ENCODE data around the gene DVL1. TPM values are rescaled to one million over a fixed set of nuclear protein-coding genes. Genes with fewer than 3 reads are reported as not detected.

The DVL1 gene
- total RNA-seq, 2 donors from 2014 or later: 66.2 to 101 TPM

DNA sequence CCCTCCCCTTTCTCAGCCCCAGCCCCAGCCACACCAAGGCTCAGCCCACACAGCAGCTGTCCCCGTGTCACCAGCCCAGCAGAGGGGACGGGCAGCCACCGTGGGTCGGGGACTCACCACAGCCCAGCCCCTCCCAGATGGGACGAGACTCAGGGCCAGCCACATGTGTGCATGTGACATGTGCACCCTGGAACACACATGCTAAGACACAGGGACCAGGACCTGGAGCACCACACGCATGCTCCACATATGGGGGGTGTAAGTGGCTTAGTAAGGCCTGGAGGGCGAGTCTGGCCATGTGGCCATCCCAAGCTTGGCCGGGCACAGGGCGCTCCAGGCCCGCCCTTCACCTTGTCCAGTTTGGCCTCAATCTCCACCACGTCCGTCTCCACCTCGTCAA lies 45.5 kb downstream of the DVL1 start:
- Histone ChIP-seq H3K4me1 (ENCODE audit: control insufficient read depth in 1 of 2, low read depth in 2 of 2) (peaks cover 29 to 31% of the 10 kb centered on the region in 2 donors), H3K27ac (no peak overlapping the region), H3K9me3 (no peaks in the 10 kb centered on the region), H3K36me3 (no peaks in the 10 kb centered on the region), H3K4me3 (no peak overlapping the region), H3K27me3 (replicated peaks; ENCODE audit: insufficient read depth) (no peaks in the 10 kb centered on the region)
- TF ChIP-seq CTCF (IDR thresholded peaks at IDR 0.05): no peak
- ATAC-seq (ENCODE audit: insufficient number of reproducible peaks, low FRiP score, low read depth): no peak
- no peak for DNase-seq (ENCODE audit: low spot score)

GRCh38 chr1:1302951-1303509 lies 46.2 kb downstream of the DVL1 start:
- Histone ChIP-seq H3K27ac (no peak overlapping the region), H3K4me1 (ENCODE audit: control insufficient read depth in 1 of 2, low read depth in 2 of 2) (peaks cover 29 to 31% of the 10 kb centered on the region in 2 donors), H3K4me3 (no peak overlapping the region), H3K9me3 (no peaks in the 10 kb centered on the region), H3K36me3 (no peaks in the 10 kb centered on the region), H3K27me3 (replicated peaks; ENCODE audit: insufficient read depth) (no peaks in the 10 kb centered on the region)
- DNase-seq (ENCODE audit: low spot score) (no peak), ATAC-seq (ENCODE audit: insufficient number of reproducible peaks, low FRiP score, low read depth) (no peak)
- no peak for TF ChIP-seq CTCF (IDR thresholded peaks at IDR 0.05)

DNA sequence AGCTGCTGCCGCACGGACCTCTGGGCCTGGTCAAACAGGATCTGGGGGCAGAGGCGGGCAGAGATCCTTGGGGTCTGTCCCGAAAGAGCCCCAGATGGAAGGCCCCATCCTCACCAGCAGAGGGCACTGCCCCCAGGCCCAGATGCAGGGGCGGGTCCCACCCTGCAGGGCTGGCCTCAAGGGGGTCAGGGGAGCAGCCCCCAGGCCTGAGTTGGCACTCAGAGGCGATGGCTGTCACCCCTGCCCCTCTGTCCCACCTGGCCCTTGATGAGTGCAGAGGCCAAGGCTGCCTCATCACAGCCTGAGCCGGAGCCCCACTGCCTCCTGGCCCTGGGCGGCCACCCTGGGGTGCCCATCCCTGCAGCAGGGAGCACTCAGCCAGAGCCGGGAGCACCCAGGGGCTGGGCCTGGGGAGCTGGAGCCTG lies 47.2 kb downstream of the DVL1 start:
- ATAC-seq (ENCODE audit: insufficient number of reproducible peaks, low FRiP score, low read depth) (no peak), DNase-seq (ENCODE audit: low spot score) (no peak)
- H3K9me3 ChIP-seq: no peaks in the 10 kb centered on the region
- no peaks in the 10 kb centered on the region for H3K36me3 ChIP-seq
- H3K27ac ChIP-seq: no peak overlapping the region
- peak; percentile 11 for TF ChIP-seq CTCF (IDR thresholded peaks at IDR 0.05)
- H3K27me3 ChIP-seq (replicated peaks; ENCODE audit: insufficient read depth): no peaks in the 10 kb centered on the region
- H3K4me3 ChIP-seq: no peak overlapping the region
- H3K4me1 ChIP-seq (ENCODE audit: control insufficient read depth in 1 of 2, low read depth in 2 of 2): peaks cover 27 to 29% of the 10 kb centered on the region in 2 donors

DNA sequence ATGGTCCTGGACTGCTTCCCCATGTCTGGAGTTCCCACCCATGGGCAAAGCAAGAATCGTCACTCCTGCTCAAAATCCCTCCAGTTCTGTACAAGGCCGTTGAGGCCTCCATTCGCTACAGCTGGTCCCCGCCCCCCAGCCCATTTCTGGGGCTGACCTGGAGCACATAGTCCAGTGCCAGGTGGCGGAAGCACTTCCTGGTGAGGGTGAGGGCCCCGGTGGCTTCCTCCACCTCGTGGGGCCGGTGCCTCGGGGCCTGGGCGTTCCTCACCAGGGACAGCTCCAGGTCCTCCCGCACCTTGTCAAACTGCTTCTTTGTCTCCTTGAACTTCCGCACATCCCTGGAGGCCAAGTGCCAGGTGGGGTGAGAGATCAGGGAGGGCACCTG lies 48.9 kb downstream of the DVL1 start:
- DNase-seq (ENCODE audit: low spot score) (no peak), ATAC-seq (ENCODE audit: insufficient number of reproducible peaks, low FRiP score, low read depth) (no peak)
- H3K4me3 ChIP-seq: no peak overlapping the region
- no peaks in the 10 kb centered on the region for H3K36me3 ChIP-seq
- TF ChIP-seq CTCF (IDR thresholded peaks at IDR 0.05): no peak
- no peak overlapping the region for H3K27ac ChIP-seq
- peaks cover 10 to 12% of the 10 kb centered on the region in 2 donors for H3K4me1 ChIP-seq (ENCODE audit: control insufficient read depth in 1 of 2, low read depth in 2 of 2)
- H3K9me3 ChIP-seq: no peaks in the 10 kb centered on the region
- no peaks in the 10 kb centered on the region for H3K27me3 ChIP-seq (replicated peaks; ENCODE audit: insufficient read depth)

- Histone ChIP-seq H3K27ac (no peak overlapping the region), H3K9me3 (no peaks in the 10 kb centered on the region), H3K4me3 (no peak overlapping the region), H3K4me1 (ENCODE audit: control insufficient read depth in 1 of 2, low read depth in 2 of 2) (peaks cover 5 to 7% of the 10 kb centered on the region in 2 donors), H3K27me3 (replicated peaks; ENCODE audit: insufficient read depth) (no peaks in the 10 kb centered on the region), H3K36me3 (no peaks in the 10 kb centered on the region)
- no peak for TF ChIP-seq CTCF (IDR thresholded peaks at IDR 0.05)
- ATAC-seq (ENCODE audit: insufficient number of reproducible peaks, low FRiP score, low read depth) (no peak), DNase-seq (ENCODE audit: low spot score) (no peak)
These were observed 49.4 kb downstream of the DVL1 start for GRCh38 chr1:1299686-1300351.
